HepG2 (cell line): ENCODE data around the gene SPCS2. TPM values are rescaled to one million over a fixed set of nuclear protein-coding genes. Genes with fewer than 3 reads are reported as not detected.
A peak's percentile ranks its signal among the peaks of the same experiment; 100 is the strongest.

Experiments used
- BRD4 ChIP-seq: sonication (generic); formaldehyde crosslinking; IDR thresholded peaks from 2 replicates; pipeline ENCODE4 v1.4.0; 2020; ENCODE audit warnings: missing genetic modification reagents
- FOSL1 ChIP-seq: sonication (generic); formaldehyde crosslinking; IDR thresholded peaks from 2 replicates; pipeline ENCODE4 v1.9.0; 2021; ENCODE audit warnings: missing genetic modification reagents, borderline replicate concordance
- FOSL2 ChIP-seq: sonication (generic); formaldehyde crosslinking; IDR thresholded peaks from 2 replicates; pipeline ENCODE4 v1.4.0; 2020; ENCODE audit warnings: missing genetic modification reagents
- HOXD1 ChIP-seq: sonication (generic); formaldehyde crosslinking; IDR thresholded peaks from 2 replicates; pipeline ENCODE4 v1.5.0; 2020; ENCODE audit warnings: missing genetic modification reagents
- NCOA2 ChIP-seq: sonication (generic); formaldehyde crosslinking; IDR thresholded peaks from 2 replicates; pipeline ENCODE4 v1.8.0; 2022; ENCODE audit warnings: inconsistent platforms
- NCOA5 ChIP-seq: sonication (generic); formaldehyde crosslinking; IDR thresholded peaks from 2 replicates; pipeline ENCODE4 v1.4.0; 2020; ENCODE audit warnings: missing genetic modification reagents
- NCOR1 ChIP-seq: fragments of 200-600 bp; sonication (generic); IDR thresholded peaks from 2 replicates; pipeline ENCODE4 v1.7.0; 2017; ENCODE audit warnings: antibody characterized with exemption, low read length, borderline replicate concordance
- NR3C1 ChIP-seq: sonication (generic); formaldehyde crosslinking; IDR thresholded peaks from 2 replicates; pipeline ENCODE4 v1.4.0; 2020; ENCODE audit warnings: missing genetic modification reagents
- PAF1 ChIP-seq: IDR thresholded peaks from 2 replicates; pipeline ENCODE4 v1.6.1; 2016; ENCODE audit warnings: missing genetic modification reagents, missing compliant biosample characterization
- PCBP1 ChIP-seq: fragments of 200-400 bp; formaldehyde crosslinking; IDR thresholded peaks from 2 replicates; pipeline ENCODE4 v1.6.1; 2017; ENCODE audit warnings: mild to moderate bottlenecking, low read depth, low read length, borderline replicate concordance
- SOX13 ChIP-seq, 3 experiments: fragments of 450-650 bp in 1 of 3; sonication (generic) in 1 of 3; formaldehyde crosslinking in 1 of 3; IDR thresholded peaks in 2 of 3; conservative IDR thresholded peaks in 1 of 3; 2 replicates each; pipeline versions ENCODE4 v1.5.0 to v1.6.1; 2016 to 2020; ENCODE audit warnings: antibody characterized with exemption in 1 of 3, mild to moderate bottlenecking in 1 of 3, missing compliant biosample characterization in 1 of 3, missing genetic modification reagents in 1 of 3, moderate library complexity in 1 of 3
- SPEN ChIP-seq: sonication (generic); formaldehyde crosslinking; IDR thresholded peaks from 2 replicates; pipeline ENCODE4 v1.5.1; 2020; ENCODE audit warnings: low read depth, mild to moderate bottlenecking, missing genetic modification reagents
- TBX2 ChIP-seq: sonication (generic); formaldehyde crosslinking; IDR thresholded peaks from 2 replicates; pipeline ENCODE4 v1.5.0; 2020; ENCODE audit warnings: missing genetic modification reagents, mild to moderate bottlenecking, borderline replicate concordance
- TCF7 ChIP-seq: sonication (generic); IDR thresholded peaks from 2 replicates; pipeline ENCODE4 v1.6.1; 2016; ENCODE audit warnings: antibody characterized with exemption, low read depth
- XRCC5 ChIP-seq: fragments of 200-400 bp; formaldehyde crosslinking; optimal IDR thresholded peaks from 2 replicates; pipeline ENCODE3; 2017; ENCODE audit warnings: mild to moderate bottlenecking, low read length
- ZBTB20 ChIP-seq: sonication (generic); formaldehyde crosslinking; IDR thresholded peaks from 2 replicates; pipeline ENCODE4 v1.8.1; 2023; ENCODE audit warnings: missing genetic modification reagents, low read depth, mild to moderate bottlenecking, borderline replicate concordance
- ZNF207 ChIP-seq: fragments of 450-650 bp; IDR thresholded peaks from 2 replicates; pipeline ENCODE4 v1.6.1; 2016; ENCODE audit warnings: antibody characterized with exemption, borderline replicate concordance
- ZNF24 ChIP-seq: fragments of 450-650 bp; IDR thresholded peaks from 2 replicates; pipeline ENCODE4 v1.6.1; 2017; ENCODE audit warnings: antibody characterized with exemption, mild to moderate bottlenecking
- ZNF562 ChIP-seq: sonication (generic); formaldehyde crosslinking; IDR thresholded peaks from 2 replicates; pipeline ENCODE4 v1.8.0; 2022; ENCODE audit warnings: missing genetic modification reagents, borderline replicate concordance
- polyA plus RNA-seq, 8 experiments: library from polyadenylated mRNA; depleted of rRNA in 3 of 8; stranded (reverse) in 7 of 8; unstranded in 1 of 8; fragments of >200 nt; fragmentation: Illumina TruSeq in 4 of 8; extraction: Trizol in 4 of 8; gene quantifications; 2 replicates each; pipeline versions ENCODE4 v1.2.1 to v1.2.3, GENCODE V29; 2011 to 2016; ENCODE audit warnings: low read depth in 4 of 8, missing spikeins in 1 of 8, mixed read lengths in 1 of 8; ENCODE audit not compliant: insufficient read depth in 1 of 8
- total RNA-seq, 5 experiments: library from RNA; depleted of rRNA; stranded (reverse); fragments of >200 nt; fragmentation: Illumina TruSeq; extraction: Trizol; gene quantifications; 2 replicates each; pipeline ENCODE4 v1.2.3, GENCODE V29; 2016; ENCODE audit warnings: low read depth in 1 of 5
- TF ChIP-seq, protein P1 (sequence below): sonication (generic); formaldehyde crosslinking; IDR thresholded peaks from 2 replicates; pipeline ENCODE4 v1.4.0; 2020; ENCODE audit warnings: missing genetic modification reagents
- TF ChIP-seq, protein P2 (sequence below): sonication (generic); formaldehyde crosslinking; IDR thresholded peaks from 2 replicates; pipeline ENCODE4 v1.4.0; 2020; ENCODE audit warnings: missing genetic modification reagents, borderline replicate concordance
- TF ChIP-seq, protein P3 (sequence below): sonication (generic); formaldehyde crosslinking; IDR thresholded peaks from 2 replicates; pipeline ENCODE4 v1.4.0; 2020; ENCODE audit warnings: missing genetic modification reagents
- TF ChIP-seq, protein P4 (sequence below): sonication (generic); formaldehyde crosslinking; IDR thresholded peaks from 2 replicates; pipeline ENCODE4 v1.9.0; 2022; ENCODE audit warnings: missing genetic modification reagents, mild to moderate bottlenecking, borderline replicate concordance
- TF ChIP-seq, protein P5 (sequence below): IDR thresholded peaks from 2 replicates; pipeline ENCODE4 v1.6.1; 2016; ENCODE audit warnings: low read depth, control low read depth

SPCS2 gene
- total and polyA plus RNA-seq, 2 of the 13 experiments (the other 11 are each of a cell fraction or from before 2014, with no cell fraction given) = 87.3 to 142 TPM

DNA sequence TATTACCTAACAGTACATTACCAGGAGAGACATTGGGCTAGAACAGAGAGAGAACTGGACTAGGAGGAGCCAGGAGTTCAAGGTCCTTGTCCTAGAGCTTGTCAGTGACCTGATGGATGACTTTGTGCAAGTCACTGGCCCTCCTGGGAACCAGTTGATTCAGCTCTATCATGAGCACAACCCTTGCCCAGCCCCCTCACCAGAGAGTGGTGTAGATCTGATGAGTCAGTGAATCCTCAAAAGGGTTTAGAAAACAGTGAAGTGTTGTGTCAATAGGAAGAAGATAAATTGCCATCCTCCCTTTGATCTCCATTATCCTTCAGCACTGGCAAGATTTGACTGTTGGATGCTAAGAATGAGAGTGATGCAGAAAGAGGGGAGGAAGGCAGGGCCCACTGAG is 64.0 kb downstream of the SPCS2 start (continued):
- TF ChIP-seq PCBP1 (no peak), ZNF562 (no peak), ZNF24 (no peak), NCOA2 (CRISPR knock-in tag) (0 out of 2 replicates have a peak, but pooled peaks have one; percentile 16), XRCC5 (peak; percentile 57), TCF7 (peak; percentile 86), BRD4 (CRISPR knock-in tag) (no peak), SPEN (CRISPR knock-in tag) (no peak), HOXD1 (CRISPR knock-in tag) (peak; percentile 97), NCOR1 (peak; percentile 49; the same call in 1 of the 2 replicates), FOSL1 (CRISPR knock-in tag) (peak; percentile 27; the same call in 1 of the 2 replicates), NR3C1 (CRISPR knock-in tag) (no peak), SOX13 (IDR thresholded peaks at IDR 0.05) (no peak), SOX13 (CRISPR knock-in tag; conservative IDR thresholded peaks at IDR 0.05 in 1 of 2, IDR thresholded peaks at IDR 0.05 in 1 of 2) (peak in 1 of 2 experiments; percentile 55; a peak in 2 of 4 replicates), ZNF207 (no peak), FOSL2 (peak; percentile 82), ZBTB20 (CRISPR knock-in tag) (no peak), TBX2 (CRISPR knock-in tag) (peak; percentile 38; the same call in 1 of the 2 replicates), PAF1 (CRISPR knock-in tag) (no peak), NCOA5 (CRISPR knock-in tag) (no peak)
- TF ChIP-seq, protein P1, sequence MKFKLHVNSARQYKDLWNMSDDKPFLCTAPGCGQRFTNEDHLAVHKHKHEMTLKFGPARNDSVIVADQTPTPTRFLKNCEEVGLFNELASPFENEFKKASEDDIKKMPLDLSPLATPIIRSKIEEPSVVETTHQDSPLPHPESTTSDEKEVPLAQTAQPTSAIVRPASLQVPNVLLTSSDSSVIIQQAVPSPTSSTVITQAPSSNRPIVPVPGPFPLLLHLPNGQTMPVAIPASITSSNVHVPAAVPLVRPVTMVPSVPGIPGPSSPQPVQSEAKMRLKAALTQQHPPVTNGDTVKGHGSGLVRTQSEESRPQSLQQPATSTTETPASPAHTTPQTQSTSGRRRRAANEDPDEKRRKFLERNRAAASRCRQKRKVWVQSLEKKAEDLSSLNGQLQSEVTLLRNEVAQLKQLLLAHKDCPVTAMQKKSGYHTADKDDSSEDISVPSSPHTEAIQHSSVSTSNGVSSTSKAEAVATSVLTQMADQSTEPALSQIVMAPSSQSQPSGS = no peak
- TF ChIP-seq, protein P2, sequence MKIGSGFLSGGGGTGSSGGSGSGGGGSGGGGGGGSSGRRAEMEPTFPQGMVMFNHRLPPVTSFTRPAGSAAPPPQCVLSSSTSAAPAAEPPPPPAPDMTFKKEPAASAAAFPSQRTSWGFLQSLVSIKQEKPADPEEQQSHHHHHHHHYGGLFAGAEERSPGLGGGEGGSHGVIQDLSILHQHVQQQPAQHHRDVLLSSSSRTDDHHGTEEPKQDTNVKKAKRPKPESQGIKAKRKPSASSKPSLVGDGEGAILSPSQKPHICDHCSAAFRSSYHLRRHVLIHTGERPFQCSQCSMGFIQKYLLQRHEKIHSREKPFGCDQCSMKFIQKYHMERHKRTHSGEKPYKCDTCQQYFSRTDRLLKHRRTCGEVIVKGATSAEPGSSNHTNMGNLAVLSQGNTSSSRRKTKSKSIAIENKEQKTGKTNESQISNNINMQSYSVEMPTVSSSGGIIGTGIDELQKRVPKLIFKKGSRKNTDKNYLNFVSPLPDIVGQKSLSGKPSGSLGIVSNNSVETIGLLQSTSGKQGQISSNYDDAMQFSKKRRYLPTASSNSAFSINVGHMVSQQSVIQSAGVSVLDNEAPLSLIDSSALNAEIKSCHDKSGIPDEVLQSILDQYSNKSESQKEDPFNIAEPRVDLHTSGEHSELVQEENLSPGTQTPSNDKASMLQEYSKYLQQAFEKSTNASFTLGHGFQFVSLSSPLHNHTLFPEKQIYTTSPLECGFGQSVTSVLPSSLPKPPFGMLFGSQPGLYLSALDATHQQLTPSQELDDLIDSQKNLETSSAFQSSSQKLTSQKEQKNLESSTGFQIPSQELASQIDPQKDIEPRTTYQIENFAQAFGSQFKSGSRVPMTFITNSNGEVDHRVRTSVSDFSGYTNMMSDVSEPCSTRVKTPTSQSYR (CRISPR knock-in tag) = peak; percentile 68; the same call in 1 of the 2 replicates
- TF ChIP-seq, protein P3, sequence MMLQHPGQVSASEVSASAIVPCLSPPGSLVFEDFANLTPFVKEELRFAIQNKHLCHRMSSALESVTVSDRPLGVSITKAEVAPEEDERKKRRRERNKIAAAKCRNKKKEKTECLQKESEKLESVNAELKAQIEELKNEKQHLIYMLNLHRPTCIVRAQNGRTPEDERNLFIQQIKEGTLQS = 0 out of 2 replicates have a peak, but pooled peaks have one; percentile 42
- TF ChIP-seq, protein P4, sequence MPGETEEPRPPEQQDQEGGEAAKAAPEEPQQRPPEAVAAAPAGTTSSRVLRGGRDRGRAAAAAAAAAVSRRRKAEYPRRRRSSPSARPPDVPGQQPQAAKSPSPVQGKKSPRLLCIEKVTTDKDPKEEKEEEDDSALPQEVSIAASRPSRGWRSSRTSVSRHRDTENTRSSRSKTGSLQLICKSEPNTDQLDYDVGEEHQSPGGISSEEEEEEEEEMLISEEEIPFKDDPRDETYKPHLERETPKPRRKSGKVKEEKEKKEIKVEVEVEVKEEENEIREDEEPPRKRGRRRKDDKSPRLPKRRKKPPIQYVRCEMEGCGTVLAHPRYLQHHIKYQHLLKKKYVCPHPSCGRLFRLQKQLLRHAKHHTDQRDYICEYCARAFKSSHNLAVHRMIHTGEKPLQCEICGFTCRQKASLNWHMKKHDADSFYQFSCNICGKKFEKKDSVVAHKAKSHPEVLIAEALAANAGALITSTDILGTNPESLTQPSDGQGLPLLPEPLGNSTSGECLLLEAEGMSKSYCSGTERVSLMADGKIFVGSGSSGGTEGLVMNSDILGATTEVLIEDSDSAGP = no peak
- TF ChIP-seq, protein P5, sequence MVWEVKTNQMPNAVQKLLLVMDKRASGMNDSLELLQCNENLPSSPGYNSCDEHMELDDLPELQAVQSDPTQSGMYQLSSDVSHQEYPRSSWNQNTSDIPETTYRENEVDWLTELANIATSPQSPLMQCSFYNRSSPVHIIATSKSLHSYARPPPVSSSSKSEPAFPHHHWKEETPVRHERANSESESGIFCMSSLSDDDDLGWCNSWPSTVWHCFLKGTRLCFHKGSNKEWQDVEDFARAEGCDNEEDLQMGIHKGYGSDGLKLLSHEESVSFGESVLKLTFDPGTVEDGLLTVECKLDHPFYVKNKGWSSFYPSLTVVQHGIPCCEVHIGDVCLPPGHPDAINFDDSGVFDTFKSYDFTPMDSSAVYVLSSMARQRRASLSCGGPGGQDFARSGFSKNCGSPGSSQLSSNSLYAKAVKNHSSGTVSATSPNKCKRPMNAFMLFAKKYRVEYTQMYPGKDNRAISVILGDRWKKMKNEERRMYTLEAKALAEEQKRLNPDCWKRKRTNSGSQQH (CRISPR knock-in tag) = no peak
